ENCODE data around the gene FCMR.

Gene FCMR

GRCh38 chr1:206965781-206966180 lies 44.0 kb upstream of the FCMR start:
- TF ChIP-seq CTCF (IDR thresholded peaks at IDR 0.05; ENCODE audit: insufficient read depth, low read length, poor library complexity, severe bottlenecking): no peak
- Histone ChIP-seq H3K4me3 (replicated peaks; ENCODE audit: low read depth, low read length) (no peak overlapping the region), H3K27me3 (replicated peaks; ENCODE audit: control insufficient read depth, insufficient read depth, low read length) (no peaks in the 10 kb centered on the region), H3K36me3 (ENCODE audit: control insufficient read depth, insufficient read depth, low read length) (no peaks in the 10 kb centered on the region)
- DNase-seq (ENCODE audit: extremely low read depth, insufficient read length): no peak

GRCh38 chr1:206963740-206964139 lies 42.0 kb upstream of the FCMR start:
- TF ChIP-seq CTCF (IDR thresholded peaks at IDR 0.05; ENCODE audit: insufficient read depth, low read length, poor library complexity, severe bottlenecking): no peak
- no peak overlapping the region for H3K4me3 ChIP-seq (replicated peaks; ENCODE audit: low read depth, low read length)
- H3K36me3 ChIP-seq (ENCODE audit: control insufficient read depth, insufficient read depth, low read length): no peaks in the 10 kb centered on the region
- H3K27me3 ChIP-seq (replicated peaks; ENCODE audit: control insufficient read depth, insufficient read depth, low read length): no peaks in the 10 kb centered on the region
- no peak for DNase-seq (ENCODE audit: extremely low read depth, insufficient read length)

GRCh38 chr1:206963119-206963712 lies 41.5 kb upstream of the FCMR start:
- Histone ChIP-seq H3K4me3 (replicated peaks; ENCODE audit: low read depth, low read length) (no peak overlapping the region), H3K27me3 (replicated peaks; ENCODE audit: control insufficient read depth, insufficient read depth, low read length) (no peaks in the 10 kb centered on the region), H3K36me3 (ENCODE audit: control insufficient read depth, insufficient read depth, low read length) (no peaks in the 10 kb centered on the region)
- no peak for DNase-seq (ENCODE audit: extremely low read depth, insufficient read length)
- no peak for TF ChIP-seq CTCF (IDR thresholded peaks at IDR 0.05; ENCODE audit: insufficient read depth, low read length, poor library complexity, severe bottlenecking)

- no peak for TF ChIP-seq CTCF (IDR thresholded peaks at IDR 0.05; ENCODE audit: insufficient read depth, low read length, poor library complexity, severe bottlenecking)
- Histone ChIP-seq H3K36me3 (ENCODE audit: control insufficient read depth, insufficient read depth, low read length) (no peaks in the 10 kb centered on the region), H3K27me3 (replicated peaks; ENCODE audit: control insufficient read depth, insufficient read depth, low read length) (no peaks in the 10 kb centered on the region), H3K4me3 (replicated peaks; ENCODE audit: low read depth, low read length) (no peak overlapping the region)
- no peak for DNase-seq (ENCODE audit: extremely low read depth, insufficient read length)
Observed at GRCh38 chr1:206962272-206962671, 40.5 kb upstream of the FCMR start.

- TF ChIP-seq CTCF (IDR thresholded peaks at IDR 0.05; ENCODE audit: insufficient read depth, low read length, poor library complexity, severe bottlenecking): no peak
- Histone ChIP-seq H3K27me3 (replicated peaks; ENCODE audit: control insufficient read depth, insufficient read depth, low read length) (no peaks in the 10 kb centered on the region), H3K36me3 (ENCODE audit: control insufficient read depth, insufficient read depth, low read length) (no peaks in the 10 kb centered on the region), H3K4me3 (replicated peaks; ENCODE audit: low read depth, low read length) (no peak overlapping the region)
- no peak for DNase-seq (ENCODE audit: extremely low read depth, insufficient read length)
Observed at GRCh38 chr1:206961668-206962067, 39.9 kb upstream of the FCMR start.
